ENCODE results near the gene TMEM51.
A peak's percentile ranks its signal among the peaks of the same experiment; 100 is the strongest.

The TMEM51 gene

GRCh38 chr1:15187175-15188129 lies 33.9 kb downstream of the TMEM51 start:
- Histone ChIP-seq H3K27ac (peak overlapping the region in 1 of 21 experiments; percentile 52), H3K4me3 (no peak overlapping the region)

- Histone ChIP-seq H3K4me3 (no peak overlapping the region), H3K27ac (no peak overlapping the region)
These were observed 34.6 kb downstream of the TMEM51 start for GRCh38 chr1:15188130-15188524.

- H3K27ac ChIP-seq, result no peak overlapping the region
These were observed 35.1 kb downstream of the TMEM51 start for GRCh38 chr1:15188678-15189077.

GRCh38 chr1:15189692-15190370 lies 36.3 kb downstream of the TMEM51 start:
- Histone ChIP-seq H3K27ac (no peak overlapping the region), H3K4me3 (no peak overlapping the region)

More at GRCh38 chr1:15188678-15189077, 35.1 kb downstream of the TMEM51 start:
- H3K4me3 ChIP-seq, result no peak overlapping the region

GRCh38 chr1:15191267-15191666 lies 37.7 kb downstream of the TMEM51 start:
- no peak overlapping the region for H3K4me3 ChIP-seq
- H3K27ac ChIP-seq, result no peak overlapping the region

- Histone ChIP-seq H3K4me3 (no peak overlapping the region), H3K27ac (no peak overlapping the region)
These were observed 38.2 kb downstream of the TMEM51 start for GRCh38 chr1:15191770-15192169.

GRCh38 chr1:15192916-15193550 lies 39.5 kb downstream of the TMEM51 start:
- Histone ChIP-seq H3K4me3 (no peak overlapping the region), H3K27ac (no peak overlapping the region)

GRCh38 chr1:15195420-15196052 lies 42.0 kb downstream of the TMEM51 start:
- Histone ChIP-seq H3K27ac (no peak overlapping the region), H3K4me3 (no peak overlapping the region)

- no peak overlapping the region for H3K27ac ChIP-seq
- H3K4me3 ChIP-seq, result no peak overlapping the region
These were observed 42.5 kb downstream of the TMEM51 start for GRCh38 chr1:15196069-15196468.

- Histone ChIP-seq H3K27ac (no peak overlapping the region), H3K4me3 (no peak overlapping the region)
These were observed 43.4 kb downstream of the TMEM51 start for GRCh38 chr1:15196807-15197530.

- H3K27ac ChIP-seq, result no peak overlapping the region
- H3K4me3 ChIP-seq, result no peak overlapping the region
These were observed 44.3 kb downstream of the TMEM51 start for GRCh38 chr1:15197591-15198447.

- Histone ChIP-seq H3K27ac (no peak overlapping the region), H3K4me3 (no peak overlapping the region)
These were observed 45.1 kb downstream of the TMEM51 start for GRCh38 chr1:15198684-15199083.

GRCh38 chr1:15201221-15201620 lies 47.7 kb downstream of the TMEM51 start:
- H3K27ac ChIP-seq, result peak overlapping the region in 3 of 21 experiments; percentile 7 to 49 (median 39)
- H3K4me3 ChIP-seq, result no peak overlapping the region

GRCh38 chr1:15201849-15202551 lies 48.5 kb downstream of the TMEM51 start:
- Histone ChIP-seq H3K27ac (peak overlapping the region in 1 of 21 experiments; percentile 7), H3K4me3 (no peak overlapping the region)

- H3K4me3 ChIP-seq, result no peak overlapping the region
- no peak overlapping the region for H3K27ac ChIP-seq
These were observed 51.4 kb downstream of the TMEM51 start for GRCh38 chr1:15204931-15205330.

GRCh38 chr1:15205586-15206346 lies 52.2 kb downstream of the TMEM51 start:
- no peak overlapping the region for H3K27ac ChIP-seq
- H3K4me3 ChIP-seq, result no peak overlapping the region

- Histone ChIP-seq H3K4me3 (no peak overlapping the region), H3K27ac (no peak overlapping the region)
These were observed 53.0 kb downstream of the TMEM51 start for GRCh38 chr1:15206418-15207030.
